ENCODE measurements around the gene LYZL1.
"Not testable (repeated sequence)": the region's sequence is repeated elsewhere in the genome, so short reads cannot be mapped to it uniquely, and the experiment has no call there.

LYZL1 gene

GRCh38 chr10:29319205-29319781, 30.4 kb downstream of the LYZL1 start:
- TF ChIP-seq, protein P1, sequence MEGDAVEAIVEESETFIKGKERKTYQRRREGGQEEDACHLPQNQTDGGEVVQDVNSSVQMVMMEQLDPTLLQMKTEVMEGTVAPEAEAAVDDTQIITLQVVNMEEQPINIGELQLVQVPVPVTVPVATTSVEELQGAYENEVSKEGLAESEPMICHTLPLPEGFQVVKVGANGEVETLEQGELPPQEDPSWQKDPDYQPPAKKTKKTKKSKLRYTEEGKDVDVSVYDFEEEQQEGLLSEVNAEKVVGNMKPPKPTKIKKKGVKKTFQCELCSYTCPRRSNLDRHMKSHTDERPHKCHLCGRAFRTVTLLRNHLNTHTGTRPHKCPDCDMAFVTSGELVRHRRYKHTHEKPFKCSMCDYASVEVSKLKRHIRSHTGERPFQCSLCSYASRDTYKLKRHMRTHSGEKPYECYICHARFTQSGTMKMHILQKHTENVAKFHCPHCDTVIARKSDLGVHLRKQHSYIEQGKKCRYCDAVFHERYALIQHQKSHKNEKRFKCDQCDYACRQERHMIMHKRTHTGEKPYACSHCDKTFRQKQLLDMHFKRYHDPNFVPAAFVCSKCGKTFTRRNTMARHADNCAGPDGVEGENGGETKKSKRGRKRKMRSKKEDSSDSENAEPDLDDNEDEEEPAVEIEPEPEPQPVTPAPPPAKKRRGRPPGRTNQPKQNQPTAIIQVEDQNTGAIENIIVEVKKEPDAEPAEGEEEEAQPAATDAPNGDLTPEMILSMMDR (IDR thresholded peaks at IDR 0.05; ENCODE audit: low read depth, low read length): no peak
- DNase-seq (ENCODE audit: extremely low read depth, low read depth): no peak

DNA sequence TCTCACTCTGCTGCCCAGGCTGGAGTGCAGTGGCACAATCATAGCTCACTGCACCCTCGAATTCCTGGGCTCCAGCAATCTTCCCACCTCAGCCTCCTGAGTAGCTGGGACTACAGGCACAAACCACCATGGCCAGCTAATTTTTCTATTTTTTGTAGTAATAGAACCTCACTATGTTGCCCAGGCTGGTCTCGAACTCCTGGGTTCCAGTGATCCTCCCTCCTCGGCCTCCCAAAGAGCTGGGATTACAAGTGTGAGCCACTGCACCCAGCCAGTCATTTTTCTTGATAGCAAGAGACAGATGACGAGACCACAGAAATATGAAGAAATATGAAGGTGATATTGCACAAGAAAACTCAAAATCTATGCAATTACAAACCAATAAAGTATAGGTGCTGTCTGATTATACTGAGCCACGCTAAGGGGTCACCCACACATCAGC, 31.8 kb downstream of the LYZL1 start:
- not testable (repeated sequence) for DNase-seq (ENCODE audit: extremely low read depth, low read depth)

DNA sequence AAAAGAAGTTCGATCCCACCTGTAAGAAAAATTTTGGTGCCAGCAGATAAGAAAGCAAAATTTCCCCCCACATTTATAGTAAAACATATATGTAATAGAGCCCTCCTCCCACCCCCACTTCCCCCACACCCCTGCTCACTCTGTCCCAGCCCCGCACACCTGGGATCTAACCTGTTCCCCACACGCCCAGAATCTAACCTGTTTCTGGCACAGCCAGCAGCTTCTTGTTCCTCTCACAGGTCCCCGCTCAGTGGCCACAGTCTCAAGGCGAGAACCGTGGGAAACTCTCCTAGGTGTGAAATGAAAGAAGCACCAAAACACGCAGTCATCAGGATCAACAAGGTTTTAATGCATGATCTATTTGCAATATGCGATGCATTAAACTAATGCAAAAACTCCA, 32.8 kb downstream of the LYZL1 start:
- DNase-seq (ENCODE audit: extremely low read depth, low read depth): no peak
- TF ChIP-seq, protein P1 (IDR thresholded peaks at IDR 0.05; ENCODE audit: low read depth, low read length): no peak

DNA sequence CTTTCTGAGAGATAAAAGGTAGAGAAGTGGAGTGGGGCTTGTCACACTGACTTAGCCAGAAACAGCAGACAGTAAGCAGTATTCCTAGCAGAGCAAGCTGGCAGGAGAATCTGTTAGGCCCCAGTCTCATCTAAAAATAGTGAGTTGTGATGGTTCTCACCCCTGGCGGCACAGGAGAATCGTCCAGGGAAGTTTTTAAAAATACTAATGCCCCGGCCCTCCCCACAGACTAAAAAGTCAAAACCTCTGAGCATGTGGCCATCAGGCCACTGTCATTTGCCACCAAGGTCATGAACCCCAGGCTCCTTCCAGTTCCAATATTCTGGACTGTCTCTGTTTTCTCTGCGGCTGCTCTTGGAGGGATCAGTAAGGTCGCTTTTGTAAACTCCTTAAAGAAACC, 34.0 kb downstream of the LYZL1 start:
- DNase-seq (ENCODE audit: extremely low read depth, low read depth): no peak
- TF ChIP-seq, protein P1 (IDR thresholded peaks at IDR 0.05; ENCODE audit: low read depth, low read length): no peak

GRCh38 chr10:29323367-29323766, 34.5 kb downstream of the LYZL1 start:
- TF ChIP-seq, protein P1 (IDR thresholded peaks at IDR 0.05; ENCODE audit: low read depth, low read length): no peak

DNA sequence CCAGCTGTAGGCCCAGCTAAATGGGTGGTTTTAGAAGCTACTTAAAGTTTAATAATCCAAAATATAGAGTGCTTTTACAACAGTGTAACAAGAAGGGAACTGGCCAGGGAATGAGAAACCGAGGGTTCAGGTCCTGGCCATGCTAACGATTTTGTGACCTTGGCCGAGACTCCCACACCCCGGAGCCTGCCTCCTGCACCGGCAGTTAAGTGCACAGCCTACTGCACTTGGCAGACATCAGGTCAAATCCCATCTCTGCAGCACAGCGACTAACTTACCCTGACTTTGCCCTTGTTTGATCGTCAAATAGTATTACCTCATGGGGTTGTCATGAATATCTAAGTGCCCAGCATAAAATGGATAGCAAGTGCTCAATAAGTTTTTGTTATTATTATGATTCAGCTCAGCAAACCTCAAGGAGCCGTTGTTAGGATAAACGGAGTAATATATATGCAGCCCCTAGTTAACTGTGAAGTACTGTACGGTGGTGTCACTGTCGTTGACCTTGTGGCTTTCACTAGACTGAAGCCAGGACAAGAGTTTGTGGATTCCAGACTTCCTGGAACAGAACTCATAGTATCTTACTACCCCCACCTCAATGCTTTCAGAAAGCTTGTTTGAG, 35.5 kb downstream of the LYZL1 start:
- TF ChIP-seq, protein P1 (IDR thresholded peaks at IDR 0.05; ENCODE audit: low read depth, low read length): no peak
- no peak for DNase-seq (ENCODE audit: extremely low read depth, low read depth)

More at GRCh38 chr10:29323367-29323766, 34.5 kb downstream of the LYZL1 start:
- DNase-seq (ENCODE audit: extremely low read depth, low read depth): no peak

GRCh38 chr10:29326299-29326698, 37.4 kb downstream of the LYZL1 start:
- TF ChIP-seq, protein P1 (IDR thresholded peaks at IDR 0.05; ENCODE audit: low read depth, low read length): no peak
- no peak for DNase-seq (ENCODE audit: extremely low read depth, low read depth)

All from AG09319 (cell line).